ENCODE measurements around the gene PPP2CA. TPM values are rescaled to one million over a fixed set of nuclear protein-coding genes. Genes with fewer than 3 reads are reported as not detected.

The PPP2CA gene
- total and polyA plus RNA-seq, 4 experiments from 2014 or later, result 106 to 258 (median 159) TPM

DNA sequence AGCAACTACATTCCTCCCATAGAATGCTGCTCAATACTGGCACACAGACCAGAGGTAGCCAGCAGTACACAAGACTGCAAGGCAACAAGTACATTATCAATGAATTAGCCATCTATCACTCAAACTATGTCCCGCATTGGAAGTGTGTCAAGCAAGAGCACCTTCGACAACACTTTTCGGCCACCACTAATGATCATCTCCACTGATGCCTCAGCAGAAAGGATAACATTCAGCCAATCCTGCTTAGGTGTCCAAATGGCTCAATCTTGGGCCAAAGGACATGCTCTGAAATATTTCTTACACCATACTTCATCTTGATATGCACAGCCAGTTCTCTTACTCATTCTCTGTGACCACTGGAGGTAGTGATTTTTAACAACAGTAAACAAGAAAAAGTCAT is 74.2 kb downstream of the PPP2CA start:
- peak overlapping the region in 6 of 7 donors; percentile 25 to 84 (median 72) for H3K27ac Mint-ChIP-seq

DNA sequence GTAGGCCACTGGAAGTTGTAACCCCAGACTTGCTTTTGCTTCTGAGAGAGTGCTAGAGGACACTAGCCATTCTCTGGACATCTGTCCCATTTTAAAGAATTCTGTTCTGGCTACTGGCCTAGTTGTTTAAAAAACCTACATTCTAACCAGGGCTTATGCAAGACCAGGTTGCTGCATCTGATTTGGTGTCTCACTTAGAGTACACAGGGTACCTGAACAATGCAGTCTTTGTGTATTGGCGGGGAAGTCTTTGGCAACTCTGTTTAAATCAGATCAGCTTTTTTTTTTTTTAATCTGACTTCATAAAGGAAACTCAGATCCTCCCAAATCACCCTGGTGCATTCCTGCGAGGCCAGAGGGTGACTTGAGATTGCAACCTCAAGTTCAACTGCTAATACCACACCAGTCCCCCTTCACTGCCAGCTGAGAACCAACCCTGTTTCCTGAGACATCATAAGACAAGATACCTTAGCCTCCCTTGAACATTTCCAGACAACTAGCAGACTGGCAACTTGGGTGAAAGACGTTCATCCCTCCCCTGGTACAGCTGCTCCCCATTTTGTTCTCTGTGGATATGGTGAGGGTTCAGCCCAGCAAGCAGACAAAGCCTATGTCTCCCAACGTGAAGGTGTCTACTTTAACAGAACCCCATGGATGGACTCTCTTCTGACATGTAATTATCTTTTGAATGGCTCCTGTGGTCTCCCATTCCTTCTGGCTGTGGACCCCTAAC is 76.1 kb downstream of the PPP2CA start:
- Mint-ChIP-seq H3K9me3 (peaks cover 0 to 1% (median 0%) of the 10 kb centered on the region in 8 donors), H3K36me3 (peaks cover 46 to 80% of the 10 kb centered on the region in 2 donors), H3K4me1 (peaks cover 43 to 79% (median 54%) of the 10 kb centered on the region in 4 donors), H3K27ac (peak overlapping the region; percentile 82 to 98 (median 89)), H3K27me3 (no peaks in the 10 kb centered on the region), H3K4me3 (peak overlapping the region in 2 of 8 donors; percentile 25 to 34)
- ChIA-PET POLR2A (ENCODE audit: partially characterized antibody) (interaction anchor here (0.6 to 23.7 kb wide), 15 partner anchors 11 to 151 kb away, joined by 3 to 313 read pairs (median 9); partner anchors contain the start of genes SKP1 and VDAC1), CTCF (ENCODE audit: partially characterized antibody) (interaction anchor here (1.1 to 25.4 kb wide), 8 partner anchors 7 to 123 kb away, joined by 3 to 603 read pairs (median 4); no protein-coding TSS in a partner anchor)
- Histone ChIP-seq H3K36me3 (ENCODE audit: insufficient read depth, low read length) (peaks cover 62% of the 10 kb centered on the region), H3K27me3 (ENCODE audit: insufficient read depth, low read length) (no peaks in the 10 kb centered on the region), H3K9me3 (ENCODE audit: control insufficient read depth in 1 of 2, low read length in 2 of 2) (no peaks in the 10 kb centered on the region), H3K27ac (ENCODE audit: low read depth, low read length) (peak overlapping the region; percentile 18), H3K4me3 (ENCODE audit: low read length in 2 of 2) (no peak overlapping the region), H3K4me1 (ENCODE audit: insufficient read depth, low read length) (peaks cover 50% of the 10 kb centered on the region)
- DNase-seq, result no peak
- intact Hi-C loops (cut with micrococcal nuclease), result loop anchor here (2.0 kb wide), 1 partner anchor 27 kb away; the partner anchor contains the start of gene SKP1

More for the DNA sequence above, 74.2 kb downstream of the PPP2CA start:
- no peaks in the 10 kb centered on the region for H3K9me3 ChIP-seq (ENCODE audit: control insufficient read depth in 1 of 2, low read length in 2 of 2)
- H3K36me3 ChIP-seq (ENCODE audit: insufficient read depth, low read length), result peaks cover 61% of the 10 kb centered on the region
- ChIA-PET CTCF (ENCODE audit: partially characterized antibody) (interaction anchor here (1.1 to 25.4 kb wide), 5 partner anchors 10 to 155 kb away, joined by 3 to 603 read pairs (median 4); no protein-coding TSS in a partner anchor), POLR2A (ENCODE audit: partially characterized antibody) (interaction anchor here (0.6 to 23.7 kb wide), 9 partner anchors 9 to 125 kb away, joined by 3 to 313 read pairs (median 11); partner anchors contain the start of genes PPP2CA and SKP1)
- H3K4me1 ChIP-seq (ENCODE audit: insufficient read depth, low read length), result peaks cover 64% of the 10 kb centered on the region
- DNase-seq, result no peak
- H3K27me3 Mint-ChIP-seq, result no peaks in the 10 kb centered on the region
- peaks cover 48 to 79% (median 59%) of the 10 kb centered on the region in 4 donors for H3K4me1 Mint-ChIP-seq
- H3K27me3 ChIP-seq (ENCODE audit: insufficient read depth, low read length), result no peaks in the 10 kb centered on the region
- peaks cover 46 to 79% of the 10 kb centered on the region in 2 donors for H3K36me3 Mint-ChIP-seq
- peak overlapping the region in 4 of 8 donors; percentile 14 to 35 (median 31) for H3K4me3 Mint-ChIP-seq
- H3K4me3 ChIP-seq (ENCODE audit: low read length in 2 of 2), result no peak overlapping the region
- intact Hi-C loops (cut with micrococcal nuclease), result no loop called here
- no peaks in the 10 kb centered on the region for H3K9me3 Mint-ChIP-seq
- H3K27ac ChIP-seq (ENCODE audit: low read depth, low read length), result no peak overlapping the region

DNA sequence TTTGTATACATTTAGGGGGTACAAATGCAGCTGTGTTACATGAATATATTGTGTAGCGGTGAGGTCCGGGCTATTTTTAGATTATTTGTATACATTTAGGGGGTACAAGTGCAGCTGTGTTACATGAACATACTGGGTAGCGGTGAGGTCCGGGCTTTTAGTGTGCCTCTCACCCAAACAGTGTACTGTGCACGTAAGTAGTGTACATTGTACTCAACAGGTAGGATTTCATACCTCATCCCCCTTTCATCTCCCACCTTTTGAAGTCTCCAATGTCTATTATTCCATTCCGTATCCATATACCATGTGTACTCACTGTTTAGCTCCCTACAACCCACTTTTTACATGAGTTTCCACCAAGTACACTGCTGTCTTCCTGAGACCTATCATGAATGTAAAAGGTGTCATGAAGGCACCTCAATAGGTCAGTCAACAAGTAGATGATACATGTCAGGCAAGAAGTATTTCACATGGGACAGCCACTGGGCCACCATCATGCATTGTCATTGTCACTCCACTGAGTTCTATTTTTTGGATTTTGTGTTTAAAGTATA is 76.8 kb downstream of the PPP2CA start:
- Histone ChIP-seq H3K27me3 (ENCODE audit: insufficient read depth, low read length) (no peaks in the 10 kb centered on the region), H3K4me3 (ENCODE audit: low read length in 2 of 2) (no peak overlapping the region), H3K27ac (ENCODE audit: low read depth, low read length) (no peak overlapping the region), H3K4me1 (ENCODE audit: insufficient read depth, low read length) (peaks cover 48% of the 10 kb centered on the region), H3K9me3 (ENCODE audit: control insufficient read depth in 1 of 2, low read length in 2 of 2) (no peaks in the 10 kb centered on the region), H3K36me3 (ENCODE audit: insufficient read depth, low read length) (peaks cover 69% of the 10 kb centered on the region)
- H3K27ac Mint-ChIP-seq, result peak overlapping the region; percentile 38 to 98 (median 87)
- H3K9me3 Mint-ChIP-seq, result peaks cover 0 to 4% (median 0%) of the 10 kb centered on the region in 8 donors
- no peak for DNase-seq
- POLR2A ChIA-PET (ENCODE audit: partially characterized antibody), result interaction anchor here (0.6 to 23.7 kb wide), 14 partner anchors 11 to 175 kb away, joined by 3 to 313 read pairs (median 6); partner anchors contain the start of gene SKP1
- no peaks in the 10 kb centered on the region for H3K27me3 Mint-ChIP-seq
- H3K4me1 Mint-ChIP-seq, result peaks cover 40 to 76% (median 53%) of the 10 kb centered on the region in 4 donors
- peaks cover 49 to 83% of the 10 kb centered on the region in 2 donors for H3K36me3 Mint-ChIP-seq
- peak overlapping the region in 3 of 8 donors; percentile 17 to 52 (median 51) for H3K4me3 Mint-ChIP-seq
- CTCF ChIA-PET (ENCODE audit: partially characterized antibody), result interaction anchor here (1.4 to 25.4 kb wide), 3 partner anchors 9 to 111 kb away, joined by 3 to 603 read pairs (median 11); no protein-coding TSS in a partner anchor
- intact Hi-C loops (cut with micrococcal nuclease), result loop anchor here (2.0 kb wide), 1 partner anchor 28 kb away; the partner anchor contains the start of gene SKP1

DNA sequence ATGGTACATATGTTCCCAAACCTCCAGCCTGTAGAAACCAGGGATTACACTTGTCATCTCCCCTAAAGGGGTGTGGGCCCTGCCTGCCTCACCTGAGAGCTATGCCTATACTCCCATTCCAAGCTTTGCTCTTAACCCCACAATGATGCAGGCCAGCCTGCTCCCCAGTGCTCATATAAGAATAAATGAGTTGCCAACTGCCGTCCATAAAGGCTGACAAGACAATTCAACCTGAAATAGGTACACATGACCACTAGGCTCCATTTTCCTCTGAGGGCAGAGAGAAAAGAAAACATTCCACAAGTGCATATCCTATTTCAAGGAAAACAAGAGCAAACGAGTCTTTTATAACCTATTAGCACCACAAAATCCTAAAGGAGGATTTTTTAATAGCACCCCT is 77.6 kb downstream of the PPP2CA start:
- intact Hi-C loops (cut with micrococcal nuclease), result loop anchor here (2.0 kb wide), 1 partner anchor 28 kb away; the partner anchor contains the start of gene SKP1
- CTCF ChIA-PET (ENCODE audit: partially characterized antibody), result interaction anchor here (1.4 to 25.4 kb wide), 6 partner anchors 8 to 111 kb away, joined by 3 to 603 read pairs (median 10); no protein-coding TSS in a partner anchor
- peaks cover 41% of the 10 kb centered on the region for H3K4me1 ChIP-seq (ENCODE audit: insufficient read depth, low read length)
- peaks cover 43 to 83% of the 10 kb centered on the region in 2 donors for H3K36me3 Mint-ChIP-seq
- no peaks in the 10 kb centered on the region for H3K27me3 Mint-ChIP-seq
- peak overlapping the region in 6 of 7 donors; percentile 14 to 98 (median 74) for H3K27ac Mint-ChIP-seq
- H3K9me3 ChIP-seq (ENCODE audit: control insufficient read depth in 1 of 2, low read length in 2 of 2), result no peaks in the 10 kb centered on the region
- no peaks in the 10 kb centered on the region for H3K27me3 ChIP-seq (ENCODE audit: insufficient read depth, low read length)
- peaks cover 69% of the 10 kb centered on the region for H3K36me3 ChIP-seq (ENCODE audit: insufficient read depth, low read length)
- POLR2A ChIA-PET (ENCODE audit: partially characterized antibody), result interaction anchor here (1.0 to 23.7 kb wide), 9 partner anchors 8 to 174 kb away, joined by 3 to 313 read pairs (median 15); partner anchors contain the start of gene SKP1
- H3K4me1 Mint-ChIP-seq, result peaks cover 33 to 69% (median 50%) of the 10 kb centered on the region in 4 donors
- H3K4me3 Mint-ChIP-seq, result peak overlapping the region in 1 of 8 donors; percentile 10
- peaks cover 0 to 4% (median 0%) of the 10 kb centered on the region in 8 donors for H3K9me3 Mint-ChIP-seq
- DNase-seq, result no peak
- H3K4me3 ChIP-seq (ENCODE audit: low read length in 2 of 2), result no peak overlapping the region
- no peak overlapping the region for H3K27ac ChIP-seq (ENCODE audit: low read depth, low read length)

DNA sequence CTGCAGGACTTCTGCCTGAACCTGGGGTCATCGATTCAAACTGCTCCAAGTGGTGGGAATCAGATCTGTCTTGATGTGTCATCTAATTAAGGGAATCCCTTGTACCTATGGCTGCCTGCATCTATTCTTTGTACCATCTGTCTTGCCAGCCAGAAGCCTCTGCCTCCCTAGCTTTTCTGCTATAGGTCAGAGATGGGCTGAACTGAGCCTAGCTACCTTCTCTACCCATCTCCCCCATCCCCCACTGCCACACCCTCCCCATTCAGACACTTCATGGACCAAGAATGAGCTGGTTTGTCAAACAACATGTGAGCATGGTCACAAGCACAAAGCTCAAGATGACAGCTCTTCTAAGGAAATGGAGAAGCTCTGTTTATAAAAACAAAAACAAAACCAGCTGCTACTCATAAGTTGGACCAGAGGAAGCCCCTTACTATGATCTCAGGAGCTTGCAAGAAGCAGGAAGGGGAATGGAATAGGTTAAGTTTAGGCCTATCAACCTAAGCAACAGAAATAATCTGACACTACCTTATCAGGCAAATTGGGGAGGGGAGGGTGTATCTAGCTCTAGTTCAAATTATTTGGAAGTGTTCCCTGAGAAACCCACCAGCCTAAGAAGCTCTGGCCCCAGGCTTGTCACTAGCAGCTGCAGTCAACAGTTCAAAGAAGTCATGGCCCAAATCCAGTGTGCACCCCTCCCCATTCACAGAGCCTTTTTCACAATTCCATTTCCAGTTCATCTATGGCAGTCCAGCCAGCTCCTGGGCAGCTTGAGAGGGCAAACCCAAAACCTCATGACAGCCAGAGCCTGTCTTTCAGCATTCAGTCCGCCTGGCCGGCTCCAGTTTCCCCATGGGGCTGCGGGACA is 79.0 kb downstream of the PPP2CA start:
- H3K27ac ChIP-seq (ENCODE audit: low read depth, low read length), result no peak overlapping the region
- no peak overlapping the region for H3K4me3 Mint-ChIP-seq
- intact Hi-C loops (cut with micrococcal nuclease), result loop anchor here (1.0 kb wide), 1 partner anchor 47 kb away; no protein-coding TSS in a partner anchor

More for the DNA sequence above, 79.0 kb downstream of the PPP2CA start:
- H3K27me3 ChIP-seq (ENCODE audit: insufficient read depth, low read length), result no peaks in the 10 kb centered on the region
- peaks cover 27% of the 10 kb centered on the region for H3K4me1 ChIP-seq (ENCODE audit: insufficient read depth, low read length)
- no peak overlapping the region for H3K4me3 ChIP-seq (ENCODE audit: low read length in 2 of 2)
- DNase-seq, result no peak
- peaks cover 30 to 69% (median 46%) of the 10 kb centered on the region in 4 donors for H3K4me1 Mint-ChIP-seq
- no peaks in the 10 kb centered on the region for H3K27me3 Mint-ChIP-seq
- POLR2A ChIA-PET (ENCODE audit: partially characterized antibody), result interaction anchor here (0.8 to 23.7 kb wide), 11 partner anchors 9 to 143 kb away, joined by 3 to 313 read pairs (median 4); partner anchors contain the start of genes PPP2CA and SKP1
- H3K36me3 Mint-ChIP-seq, result peaks cover 45 to 84% of the 10 kb centered on the region in 2 donors
- H3K36me3 ChIP-seq (ENCODE audit: insufficient read depth, low read length), result peaks cover 74% of the 10 kb centered on the region
- peak overlapping the region in 6 of 7 donors; percentile 63 to 98 (median 84) for H3K27ac Mint-ChIP-seq
- peaks cover 0 to 4% (median 0%) of the 10 kb centered on the region in 8 donors for H3K9me3 Mint-ChIP-seq
- CTCF ChIA-PET (ENCODE audit: partially characterized antibody), result interaction anchor here (0.7 to 25.4 kb wide), 13 partner anchors 9 to 185 kb away, joined by 3 to 603 read pairs (median 4); no protein-coding TSS in a partner anchor
- H3K9me3 ChIP-seq (ENCODE audit: control insufficient read depth in 1 of 2, low read length in 2 of 2), result no peaks in the 10 kb centered on the region

All from CD4-positive, alpha-beta memory T cell (primary cell).